GM19351 (cell line): ENCODE data around the gene DCBLD2.

ENCODE experiments used
- ATAC-seq: cut with Tn5 transposase; IDR thresholded peaks from one replicate; pipeline ENCODE4 v1.9.1; 2021; ENCODE audit warnings: mild to moderate bottlenecking, moderate library complexity; ENCODE audit not compliant: unreplicated experiment

Gene DCBLD2

GRCh38 chr3:98772022-98772421 lies 129.5 kb downstream of the DCBLD2 start:
- ATAC-seq = no peak

DNA sequence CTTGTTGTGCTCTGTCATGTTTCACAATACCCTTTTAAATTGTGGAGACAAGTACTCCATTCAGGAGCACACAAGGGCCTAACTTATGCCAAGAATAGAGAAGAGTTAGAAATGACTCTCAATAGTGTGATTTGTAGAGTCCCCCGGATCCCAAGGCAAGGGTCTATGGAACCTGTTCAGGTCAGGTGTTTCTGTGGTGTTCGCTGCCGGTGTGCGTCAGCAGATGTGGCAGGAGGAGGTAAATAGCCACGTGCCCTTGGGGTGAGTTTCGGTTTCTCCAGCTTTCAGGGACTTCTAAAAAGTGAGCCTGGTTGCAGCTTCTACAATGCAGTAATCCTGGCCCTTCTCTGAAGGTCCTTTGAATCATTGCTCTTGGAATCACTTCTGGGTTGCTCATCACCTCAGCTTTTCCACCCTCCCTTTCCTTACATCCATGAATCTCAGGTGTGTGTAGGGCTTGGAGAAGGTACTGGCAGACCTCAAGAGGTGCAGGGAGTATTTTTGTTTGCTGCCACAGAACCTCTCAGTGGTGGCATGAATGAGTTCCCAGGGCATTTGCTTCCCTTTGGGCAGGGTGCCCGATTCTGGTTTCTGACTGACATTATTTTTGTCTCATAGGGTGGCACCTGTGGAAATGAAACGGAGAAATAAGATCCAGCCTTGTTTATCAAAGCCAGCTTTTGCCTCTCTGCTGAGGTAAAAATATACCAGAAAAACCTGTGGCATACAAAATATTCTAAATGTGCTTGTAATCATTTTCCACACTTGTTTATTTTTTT lies 131.0 kb downstream of the DCBLD2 start:
- peak; percentile 92 for ATAC-seq

DNA sequence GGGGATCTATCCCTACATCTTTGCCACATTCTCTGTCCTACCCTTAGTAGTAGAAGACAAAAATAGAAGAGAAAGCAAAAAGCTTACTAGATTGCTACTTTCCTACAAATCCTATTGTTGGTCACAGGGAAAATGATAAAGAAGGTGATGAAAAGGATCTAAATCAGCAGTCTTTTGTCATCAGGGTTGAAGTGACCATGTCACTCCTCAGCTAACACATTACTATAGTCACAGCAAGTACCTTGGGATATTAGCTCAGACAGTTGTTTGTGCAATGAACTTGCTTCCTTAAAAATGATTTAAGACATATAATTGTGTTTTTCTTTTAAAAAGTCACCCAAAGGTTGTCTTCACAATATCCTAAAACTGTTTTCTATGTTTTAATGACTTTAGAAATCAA lies 132.0 kb downstream of the DCBLD2 start:
- no peak for ATAC-seq

DNA sequence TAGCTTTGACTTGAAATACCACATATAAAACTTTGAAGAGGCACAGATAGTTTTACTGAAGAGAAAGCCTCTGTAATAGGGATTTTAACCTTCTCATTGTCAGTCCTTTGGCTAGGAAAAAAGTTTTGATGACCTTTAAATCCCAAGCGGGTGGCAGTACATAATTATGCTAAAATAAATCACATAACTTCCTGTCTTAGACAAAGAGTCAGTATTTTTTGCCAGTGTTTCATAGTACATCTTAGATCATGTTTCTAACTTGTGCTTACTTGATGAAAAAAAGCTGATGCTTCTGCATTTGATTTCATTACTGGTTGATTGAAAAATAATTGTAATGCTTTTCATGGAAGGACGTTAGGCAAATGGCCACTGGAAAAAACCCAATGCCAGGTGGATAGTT lies 132.5 kb downstream of the DCBLD2 start:
- ATAC-seq = no peak

- no peak for ATAC-seq
Measured at GRCh38 chr3:98766924-98767323, 134.6 kb downstream of the DCBLD2 start.

GRCh38 chr3:98765721-98766120 lies 135.8 kb downstream of the DCBLD2 start:
- no peak for ATAC-seq

DNA sequence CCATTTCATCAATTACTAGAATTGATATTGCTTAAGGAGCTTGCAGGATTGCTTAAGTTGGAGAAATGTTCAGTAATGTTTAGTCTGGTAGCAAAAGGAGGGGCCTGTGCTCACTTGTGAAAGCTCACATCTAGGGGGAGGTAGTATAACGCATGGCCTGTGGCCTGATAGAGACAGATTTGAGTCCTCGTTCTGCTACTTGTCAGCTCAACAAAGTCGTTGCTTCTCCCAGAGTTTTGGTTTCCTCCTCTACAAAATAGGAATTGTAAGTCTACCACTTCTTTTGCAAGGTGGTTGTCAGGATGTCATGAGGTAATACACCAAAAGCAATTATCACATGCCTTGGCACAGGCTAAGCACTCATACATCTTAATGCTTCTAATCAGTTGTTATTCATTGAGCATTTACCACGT lies 137.0 kb downstream of the DCBLD2 start:
- peak; percentile 32 for ATAC-seq

- ATAC-seq = no peak
Measured at GRCh38 chr3:98763819-98764418, 137.6 kb downstream of the DCBLD2 start.

DNA sequence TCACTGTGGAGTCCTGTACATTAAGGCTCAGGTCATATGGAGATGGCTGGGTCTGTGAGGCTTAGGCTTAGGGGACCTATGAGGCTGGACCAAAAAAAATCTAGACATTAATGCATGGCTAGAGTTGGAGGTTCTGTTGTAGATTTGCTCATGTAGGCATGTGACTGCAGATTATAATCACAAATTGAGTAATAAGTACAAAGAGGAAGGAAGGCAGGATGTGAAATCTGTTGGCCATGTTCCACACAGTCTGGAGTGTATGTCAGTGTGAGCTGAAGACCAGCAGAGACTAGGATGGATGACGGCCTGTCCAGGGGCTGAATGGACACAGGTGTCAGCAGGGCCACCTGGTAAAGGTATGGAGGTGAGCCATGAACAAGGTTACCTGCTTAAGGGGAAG lies 138.4 kb downstream of the DCBLD2 start, which contains the start of gene ST3GAL6:
Gene ST3GAL6, plus strand, starts transcription at position 265 of the 400 bp plus-strand sequence. CDS start 5,101 bp downstream, outside the sequence.
- ATAC-seq = peak; percentile 57

DNA sequence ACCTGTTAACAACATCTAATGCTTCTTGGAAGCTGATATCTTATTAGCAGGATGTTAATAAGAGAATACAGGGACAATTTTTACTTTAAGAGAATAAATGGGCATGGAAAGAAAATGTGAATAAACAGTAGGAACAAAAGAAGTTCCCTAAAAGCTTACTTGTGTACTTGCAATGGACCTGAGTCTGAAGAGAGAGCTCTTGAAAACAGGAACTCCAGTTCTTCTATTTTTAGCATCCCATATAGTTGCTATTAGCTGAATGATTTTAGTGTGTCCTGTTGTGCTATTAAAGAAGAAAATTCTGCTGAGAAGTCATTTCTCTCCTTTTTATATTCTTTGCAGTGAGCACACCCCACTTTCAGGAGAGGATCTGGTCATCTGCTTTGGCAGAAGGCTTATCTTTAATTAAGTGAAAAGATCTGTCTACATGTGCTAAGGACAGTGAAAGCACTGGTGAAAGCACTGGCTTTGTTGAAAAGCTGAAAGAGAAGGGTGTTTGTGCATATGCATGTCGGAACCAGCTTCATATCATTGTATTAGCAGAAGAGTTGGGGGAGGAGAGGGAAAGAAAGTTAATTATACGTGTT lies 139.8 kb downstream of the DCBLD2 start:
- ATAC-seq = peak; percentile 32

DNA sequence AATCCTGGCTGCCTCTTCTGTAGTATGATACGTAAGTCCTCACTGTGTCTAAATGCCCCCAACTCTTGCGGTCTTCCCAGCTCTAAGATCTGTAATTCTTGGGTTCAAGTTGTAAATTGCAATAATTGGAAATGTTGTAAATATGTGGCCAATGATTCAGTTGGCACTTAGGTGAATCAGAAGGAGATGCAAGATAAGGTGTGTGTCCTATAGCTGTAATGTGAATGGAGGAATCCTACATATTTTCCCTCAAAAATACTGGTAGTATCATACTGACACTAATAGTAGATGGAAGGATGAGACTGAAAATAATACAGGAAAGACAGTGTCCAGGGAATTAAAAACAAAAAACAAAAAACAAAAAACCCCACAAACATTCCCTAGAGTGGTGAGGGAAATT lies 141.9 kb downstream of the DCBLD2 start:
- ATAC-seq = no peak

GRCh38 chr3:98755601-98756000 lies 145.9 kb downstream of the DCBLD2 start:
- ATAC-seq = no peak

DNA sequence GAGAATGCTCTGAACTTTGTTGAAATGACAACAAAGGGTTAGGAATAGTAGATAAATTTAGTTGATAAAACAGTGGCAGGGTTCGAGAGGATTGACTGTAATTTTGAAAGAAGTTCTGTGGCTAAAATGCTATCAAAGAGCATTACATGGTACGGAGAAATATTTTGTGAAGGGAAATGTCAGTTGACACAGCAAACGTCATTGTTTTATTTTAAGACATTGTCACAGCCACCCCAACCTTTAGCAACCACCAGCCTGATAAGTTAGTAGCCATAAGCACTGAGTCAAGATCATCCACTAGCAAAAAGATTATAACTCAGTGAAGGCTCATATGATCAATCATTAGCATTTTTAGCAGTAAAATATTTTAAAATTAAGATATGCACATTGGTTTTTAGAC lies 147.0 kb downstream of the DCBLD2 start:
- ATAC-seq = peak; percentile 40

DNA sequence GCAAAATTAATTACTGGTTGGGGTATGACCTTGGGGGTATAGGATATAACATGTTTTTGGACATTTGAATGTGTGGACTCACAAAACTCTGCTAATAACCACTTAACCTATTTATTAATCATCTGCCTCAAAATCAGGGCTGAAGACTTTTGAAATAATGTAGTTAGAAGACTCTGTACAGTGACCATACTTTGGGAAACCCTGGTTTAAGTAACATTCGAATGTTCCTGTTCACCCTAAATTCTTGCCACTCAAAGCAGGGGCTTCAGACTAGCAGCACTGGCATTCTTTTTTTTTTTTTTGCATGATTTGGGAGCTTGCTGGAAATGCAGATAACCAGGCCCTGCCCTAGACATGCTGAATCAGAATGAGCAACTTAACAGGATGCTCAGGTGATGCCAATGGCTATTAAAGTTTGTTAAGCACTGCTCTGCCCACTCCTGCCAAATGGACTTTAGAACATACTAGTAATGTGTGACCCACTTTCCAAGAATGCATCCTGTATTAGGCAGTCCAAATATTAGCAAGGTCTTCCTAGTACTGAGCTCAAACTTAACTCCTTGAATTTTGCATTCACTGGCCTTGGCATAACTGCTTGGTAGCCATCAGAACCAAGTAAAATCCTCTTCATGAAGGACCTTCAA lies 151.1 kb downstream of the DCBLD2 start:
- no peak for ATAC-seq

DNA sequence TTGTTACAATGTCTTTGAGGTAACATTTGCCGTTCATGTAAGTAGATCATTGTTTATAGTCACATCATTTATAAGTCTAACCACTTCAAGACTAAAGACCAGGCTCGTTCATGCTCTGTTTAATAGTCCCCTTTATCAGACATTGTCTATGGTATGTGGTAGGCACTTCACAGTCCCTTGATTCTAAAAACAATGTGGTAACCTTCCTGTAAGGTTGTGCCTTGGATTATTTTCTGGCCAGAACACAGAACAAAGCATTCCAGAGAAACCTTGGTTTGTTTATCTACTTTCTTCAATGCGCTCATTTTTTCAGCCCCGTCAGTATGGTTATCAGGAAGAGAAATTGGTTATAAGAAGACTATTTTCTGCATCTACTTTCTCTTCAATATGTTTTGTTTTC lies 154.6 kb downstream of the DCBLD2 start:
- no peak for ATAC-seq

DNA sequence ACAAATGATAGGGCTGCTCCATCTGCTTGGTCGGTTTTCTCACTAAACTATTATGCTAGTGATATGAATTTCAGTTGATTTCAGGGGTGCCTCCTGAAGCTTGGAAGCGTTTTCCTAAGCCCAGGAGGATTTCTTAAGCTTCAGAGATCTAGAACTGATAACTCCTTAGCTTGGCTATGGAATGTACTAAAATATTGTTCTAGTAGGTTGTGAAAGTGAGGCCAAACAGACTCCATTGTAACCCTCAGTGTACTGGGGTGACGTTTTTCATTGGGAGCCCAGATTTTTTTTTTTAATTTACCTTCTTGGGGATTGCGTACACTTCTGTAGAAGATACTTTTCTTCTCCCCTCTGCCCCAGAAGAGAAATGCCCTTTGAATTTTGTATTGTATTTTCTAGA lies 155.4 kb downstream of the DCBLD2 start:
- ATAC-seq = no peak
